GM12875 (cell line): ENCODE results near the gene HOXB4.
A peak's percentile ranks its signal among the peaks of the same experiment; 100 is the strongest.

ENCODE experiments used
- H3K4me3 ChIP-seq: one replicate; pipeline ENCODE4 v1.5.1; 2011; ENCODE audit warnings: low read depth, low read length, control low read depth
- TF ChIP-seq, protein P1 (sequence below): IDR thresholded peaks from 2 replicates; pipeline ENCODE4 v1.5.1; 2011; ENCODE audit warnings: low read depth, mild to moderate bottlenecking, control low read depth, inconsistent platforms, low read length, moderate library complexity, borderline replicate concordance; ENCODE audit not compliant: insufficient read depth

Gene HOXB4

DNA sequence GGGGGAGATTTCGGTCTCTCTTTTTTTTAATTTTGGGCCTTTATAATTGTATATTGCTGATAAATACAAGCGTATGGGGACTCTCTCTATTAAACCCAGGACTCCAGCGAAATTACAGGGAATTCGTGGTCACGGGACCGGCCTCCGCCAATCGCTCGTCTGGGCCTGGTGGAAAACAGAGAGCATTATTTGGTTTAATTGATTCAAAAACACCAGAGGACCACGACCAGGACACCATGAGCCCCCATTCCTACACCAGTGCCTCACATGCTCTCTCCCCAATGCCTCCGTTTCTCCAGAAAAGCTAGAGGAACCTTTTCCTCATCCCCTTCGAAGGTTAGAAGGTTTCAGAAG is 33.2 kb downstream of the HOXB4 start, which contains the start of gene HOXB2:
Gene HOXB2, minus strand, starts transcription at position 88 of the 354 bp plus-strand sequence. CDS start 198 bp downstream, outside the sequence.
- peak within 1 kb of the TSS; percentile 80 for H3K4me3 ChIP-seq
- TF ChIP-seq, protein P1, sequence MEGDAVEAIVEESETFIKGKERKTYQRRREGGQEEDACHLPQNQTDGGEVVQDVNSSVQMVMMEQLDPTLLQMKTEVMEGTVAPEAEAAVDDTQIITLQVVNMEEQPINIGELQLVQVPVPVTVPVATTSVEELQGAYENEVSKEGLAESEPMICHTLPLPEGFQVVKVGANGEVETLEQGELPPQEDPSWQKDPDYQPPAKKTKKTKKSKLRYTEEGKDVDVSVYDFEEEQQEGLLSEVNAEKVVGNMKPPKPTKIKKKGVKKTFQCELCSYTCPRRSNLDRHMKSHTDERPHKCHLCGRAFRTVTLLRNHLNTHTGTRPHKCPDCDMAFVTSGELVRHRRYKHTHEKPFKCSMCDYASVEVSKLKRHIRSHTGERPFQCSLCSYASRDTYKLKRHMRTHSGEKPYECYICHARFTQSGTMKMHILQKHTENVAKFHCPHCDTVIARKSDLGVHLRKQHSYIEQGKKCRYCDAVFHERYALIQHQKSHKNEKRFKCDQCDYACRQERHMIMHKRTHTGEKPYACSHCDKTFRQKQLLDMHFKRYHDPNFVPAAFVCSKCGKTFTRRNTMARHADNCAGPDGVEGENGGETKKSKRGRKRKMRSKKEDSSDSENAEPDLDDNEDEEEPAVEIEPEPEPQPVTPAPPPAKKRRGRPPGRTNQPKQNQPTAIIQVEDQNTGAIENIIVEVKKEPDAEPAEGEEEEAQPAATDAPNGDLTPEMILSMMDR: no peak

DNA sequence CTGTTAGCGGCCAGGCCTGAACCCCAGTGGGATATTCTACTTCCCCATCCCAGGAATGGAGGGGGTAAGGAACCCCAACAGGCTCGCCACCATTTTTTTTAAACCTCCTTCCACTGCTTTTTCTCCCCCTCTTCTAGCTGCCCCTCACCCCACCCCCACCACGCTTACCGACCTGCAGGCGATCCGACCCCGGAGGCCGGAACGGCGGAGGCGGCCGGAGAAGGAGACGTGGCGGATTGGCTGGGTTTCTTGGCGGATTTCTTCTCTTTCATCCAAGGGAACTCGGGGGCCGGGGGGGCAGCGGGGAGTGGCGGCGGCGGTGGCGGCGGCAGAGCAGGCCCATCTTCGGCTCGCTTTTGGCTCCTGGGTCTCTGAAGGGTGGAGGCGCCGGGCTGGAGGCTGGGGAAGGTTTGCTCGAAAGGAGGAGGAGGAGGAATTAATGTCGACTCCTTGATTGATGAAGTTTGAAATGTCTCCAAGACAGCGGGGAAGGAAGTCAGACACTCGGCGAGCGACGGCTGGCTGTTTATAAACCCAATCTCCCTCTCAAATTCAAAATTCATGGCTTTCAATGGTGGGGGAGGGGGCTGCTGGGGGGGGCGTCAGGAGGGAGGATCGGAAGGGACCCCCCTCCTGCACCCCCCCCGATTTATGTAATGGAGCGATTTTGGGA is 33.7 kb downstream of the HOXB4 start:
- TF ChIP-seq, protein P1: no peak
- peak overlapping the region; percentile 80 for H3K4me3 ChIP-seq

DNA sequence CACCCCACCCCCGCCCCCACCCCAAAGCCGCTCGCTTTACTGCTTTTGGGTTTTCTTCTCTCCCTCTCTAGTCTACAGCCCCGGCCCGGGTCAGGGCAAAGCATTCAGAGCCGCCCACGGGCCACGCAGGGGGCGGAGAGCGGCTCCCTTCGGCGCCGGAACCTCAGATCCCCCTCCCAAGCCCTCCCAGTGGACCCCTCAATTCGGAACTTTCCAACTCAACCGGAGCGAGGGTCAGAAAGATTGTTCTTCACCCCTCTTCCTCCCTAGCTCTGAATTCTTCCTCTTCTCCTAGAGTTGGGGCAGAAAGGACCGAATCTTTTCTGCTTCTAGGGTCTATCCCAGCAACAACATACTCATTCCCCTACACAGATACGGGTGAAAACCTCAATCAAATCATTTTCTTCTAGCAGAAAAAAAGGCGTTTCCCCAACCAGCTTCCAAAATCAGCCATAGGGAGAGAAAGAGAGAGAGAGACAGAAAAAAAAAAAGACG is 34.2 kb downstream of the HOXB4 start:
- H3K4me3 ChIP-seq: peak overlapping the region; percentile 80
- TF ChIP-seq, protein P1: no peak

- TF ChIP-seq, protein P1: peak; percentile 26; the same call in 1 of the 2 replicates
- peak overlapping the region; percentile 80 for H3K4me3 ChIP-seq
These were observed 34.9 kb downstream of the HOXB4 start for GRCh38 chr17:48543107-48543853.

GRCh38 chr17:48542698-48543106 is 35.4 kb downstream of the HOXB4 start:
- H3K4me3 ChIP-seq: peak overlapping the region; percentile 80

GRCh38 chr17:48542114-48542656 is 36.0 kb downstream of the HOXB4 start:
- peak overlapping the region; percentile 80 for H3K4me3 ChIP-seq
- TF ChIP-seq, protein P1: no peak

More at GRCh38 chr17:48542698-48543106, 35.4 kb downstream of the HOXB4 start:
- TF ChIP-seq, protein P1: no peak
